KMS-11 (cell line): Measurements from ENCODE around the gene TM6SF1.

Source experiments
- H2AFZ ChIP-seq: fragments of 200-600 bp; sonication (generic); 2 replicates; pipeline ENCODE4 v1.6.1; 2016; ENCODE audit warnings: antibody characterized with exemption, mixed run types, low read depth
- H3K27ac ChIP-seq: fragments of 200-600 bp; sonication (generic); 2 replicates; pipeline ENCODE4 v1.6.1; 2016; ENCODE audit warnings: mild to moderate bottlenecking, mixed run types
- H3K27me3 ChIP-seq: fragments of 200-600 bp; sonication (generic); 2 replicates; pipeline ENCODE4 v1.6.1; 2017; ENCODE audit warnings: mild to moderate bottlenecking, low read depth, mixed run types, moderate library complexity; ENCODE audit not compliant: insufficient read depth
- H3K36me3 ChIP-seq: fragments of 200-600 bp; sonication (generic); 2 replicates; pipeline ENCODE4 v1.6.1; 2017; ENCODE audit warnings: mild to moderate bottlenecking, mixed run types; ENCODE audit not compliant: insufficient read depth
- H3K4me1 ChIP-seq: fragments of 200-600 bp; sonication (generic); 2 replicates; pipeline ENCODE4 v1.6.1; 2016; ENCODE audit warnings: mild to moderate bottlenecking, low read depth, mixed run types; ENCODE audit not compliant: poor library complexity, severe bottlenecking
- H3K4me2 ChIP-seq: fragments of 200-600 bp; sonication (generic); 2 replicates; pipeline ENCODE4 v1.7.0; 2016; ENCODE audit warnings: mild to moderate bottlenecking, mixed run types
- H3K4me3 ChIP-seq: fragments of 200-600 bp; sonication (generic); IDR thresholded peaks from 2 replicates; pipeline ENCODE4 v1.6.1; 2017; ENCODE audit warnings: low read depth, low read length, mixed read lengths; ENCODE audit not compliant: insufficient read depth
- H3K79me2 ChIP-seq: fragments of 200-600 bp; sonication (generic); 2 replicates; pipeline ENCODE4 v1.6.1; 2016; ENCODE audit warnings: low read depth, mixed run types; ENCODE audit not compliant: insufficient read depth
- H3K9ac ChIP-seq: fragments of 200-600 bp; sonication (generic); 2 replicates; pipeline ENCODE4 v1.6.1; 2016; ENCODE audit warnings: mild to moderate bottlenecking, mixed run types
- H4K20me1 ChIP-seq: fragments of 200-600 bp; sonication (generic); 2 replicates; pipeline ENCODE4 v1.6.1; 2016; ENCODE audit warnings: mild to moderate bottlenecking, mixed run types; ENCODE audit not compliant: insufficient read depth
- TF ChIP-seq, protein P1 (sequence below): fragments of 200-600 bp; sonication (generic); conservative IDR thresholded peaks from 2 replicates; pipeline ENCODE4 v1.6.1; 2017; ENCODE audit warnings: low read depth, mild to moderate bottlenecking, antibody characterized with exemption, low read length, moderate library complexity, mixed read lengths

TM6SF1 gene

DNA sequence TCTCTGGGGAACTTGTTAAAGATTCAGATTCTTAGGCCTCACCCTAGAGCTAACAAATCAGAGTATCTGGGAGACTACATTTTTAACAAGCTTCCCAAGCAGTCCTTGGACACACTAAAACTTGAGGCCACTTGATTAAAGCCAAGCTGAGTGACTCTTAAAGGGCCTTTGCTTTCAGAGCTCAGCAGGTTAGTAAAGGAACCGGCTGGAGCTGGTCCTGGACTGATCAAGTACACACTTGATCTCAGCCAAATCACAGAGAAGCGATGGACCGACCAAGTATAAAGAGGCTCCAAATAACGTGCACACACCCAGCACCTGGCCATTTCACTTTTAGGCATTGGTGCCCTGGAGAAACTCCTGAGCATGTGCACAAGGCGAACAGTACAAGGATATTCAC lies 12.9 kb upstream of the TM6SF1 start:
- H3K36me3 ChIP-seq, result no peaks in the 10 kb centered on the region
- no peak overlapping the region for H3K4me2 ChIP-seq
- no peak overlapping the region for H3K9ac ChIP-seq
- no peak overlapping the region for H3K4me3 ChIP-seq
- H3K27ac ChIP-seq, result no peak overlapping the region
- TF ChIP-seq, protein P1, sequence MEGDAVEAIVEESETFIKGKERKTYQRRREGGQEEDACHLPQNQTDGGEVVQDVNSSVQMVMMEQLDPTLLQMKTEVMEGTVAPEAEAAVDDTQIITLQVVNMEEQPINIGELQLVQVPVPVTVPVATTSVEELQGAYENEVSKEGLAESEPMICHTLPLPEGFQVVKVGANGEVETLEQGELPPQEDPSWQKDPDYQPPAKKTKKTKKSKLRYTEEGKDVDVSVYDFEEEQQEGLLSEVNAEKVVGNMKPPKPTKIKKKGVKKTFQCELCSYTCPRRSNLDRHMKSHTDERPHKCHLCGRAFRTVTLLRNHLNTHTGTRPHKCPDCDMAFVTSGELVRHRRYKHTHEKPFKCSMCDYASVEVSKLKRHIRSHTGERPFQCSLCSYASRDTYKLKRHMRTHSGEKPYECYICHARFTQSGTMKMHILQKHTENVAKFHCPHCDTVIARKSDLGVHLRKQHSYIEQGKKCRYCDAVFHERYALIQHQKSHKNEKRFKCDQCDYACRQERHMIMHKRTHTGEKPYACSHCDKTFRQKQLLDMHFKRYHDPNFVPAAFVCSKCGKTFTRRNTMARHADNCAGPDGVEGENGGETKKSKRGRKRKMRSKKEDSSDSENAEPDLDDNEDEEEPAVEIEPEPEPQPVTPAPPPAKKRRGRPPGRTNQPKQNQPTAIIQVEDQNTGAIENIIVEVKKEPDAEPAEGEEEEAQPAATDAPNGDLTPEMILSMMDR, result no peak
- H3K79me2 ChIP-seq, result no peaks in the 10 kb centered on the region
- no peaks in the 10 kb centered on the region for H4K20me1 ChIP-seq
- H2AFZ ChIP-seq, result no peak overlapping the region
- no peaks in the 10 kb centered on the region for H3K4me1 ChIP-seq
- H3K27me3 ChIP-seq, result no peaks in the 10 kb centered on the region

DNA sequence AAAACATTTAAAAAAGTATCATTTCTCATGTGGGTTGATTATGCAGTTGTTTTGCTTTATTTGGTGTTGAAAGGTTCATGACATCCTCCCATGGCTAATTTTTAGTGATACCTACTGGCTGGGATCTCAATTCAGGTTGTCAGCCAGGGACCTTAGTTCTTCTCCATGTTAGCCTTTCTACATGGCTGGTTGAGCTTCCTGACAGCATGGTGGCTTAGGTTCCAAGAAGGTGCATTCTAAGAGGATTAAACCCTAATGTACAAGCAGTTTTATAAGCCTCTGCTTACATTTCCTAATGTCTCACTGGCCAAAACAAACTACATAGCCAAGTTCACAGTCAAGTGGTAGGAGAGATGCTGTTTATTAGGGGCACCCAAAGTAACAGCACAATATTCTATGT lies 9.4 kb upstream of the TM6SF1 start:
- Histone ChIP-seq H3K9ac (no peak overlapping the region), H4K20me1 (no peaks in the 10 kb centered on the region), H3K36me3 (no peaks in the 10 kb centered on the region), H3K27me3 (no peaks in the 10 kb centered on the region), H3K4me2 (no peak overlapping the region), H3K4me3 (no peak overlapping the region), H3K27ac (no peak overlapping the region), H2AFZ (no peak overlapping the region), H3K79me2 (no peaks in the 10 kb centered on the region), H3K4me1 (no peaks in the 10 kb centered on the region)
- TF ChIP-seq, protein P1, result no peak

DNA sequence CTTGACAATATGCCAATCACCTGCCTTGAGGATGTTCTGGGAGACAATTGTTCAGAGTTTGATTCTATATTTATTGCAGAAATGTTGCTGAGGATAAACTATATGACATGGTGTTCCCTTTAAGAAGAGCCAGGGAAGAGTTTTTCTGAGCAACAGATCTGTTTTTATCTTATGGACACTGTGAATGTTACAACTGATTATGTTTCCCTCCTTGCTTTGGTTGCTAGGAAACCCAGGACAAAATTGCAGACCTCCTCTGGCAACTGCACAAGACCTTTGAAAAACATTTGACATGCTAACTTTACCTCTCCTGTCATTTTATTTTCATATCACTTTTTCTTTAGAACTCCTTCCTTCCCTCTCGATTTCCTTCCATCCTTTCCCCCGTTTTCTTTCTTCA lies 8.2 kb upstream of the TM6SF1 start:
- Histone ChIP-seq H3K9ac (no peak overlapping the region), H2AFZ (no peak overlapping the region), H3K79me2 (no peaks in the 10 kb centered on the region), H3K4me1 (no peaks in the 10 kb centered on the region), H3K36me3 (no peaks in the 10 kb centered on the region), H4K20me1 (no peaks in the 10 kb centered on the region), H3K27ac (no peak overlapping the region), H3K4me3 (no peak overlapping the region), H3K27me3 (no peaks in the 10 kb centered on the region), H3K4me2 (no peak overlapping the region)
- TF ChIP-seq, protein P1, result no peak

DNA sequence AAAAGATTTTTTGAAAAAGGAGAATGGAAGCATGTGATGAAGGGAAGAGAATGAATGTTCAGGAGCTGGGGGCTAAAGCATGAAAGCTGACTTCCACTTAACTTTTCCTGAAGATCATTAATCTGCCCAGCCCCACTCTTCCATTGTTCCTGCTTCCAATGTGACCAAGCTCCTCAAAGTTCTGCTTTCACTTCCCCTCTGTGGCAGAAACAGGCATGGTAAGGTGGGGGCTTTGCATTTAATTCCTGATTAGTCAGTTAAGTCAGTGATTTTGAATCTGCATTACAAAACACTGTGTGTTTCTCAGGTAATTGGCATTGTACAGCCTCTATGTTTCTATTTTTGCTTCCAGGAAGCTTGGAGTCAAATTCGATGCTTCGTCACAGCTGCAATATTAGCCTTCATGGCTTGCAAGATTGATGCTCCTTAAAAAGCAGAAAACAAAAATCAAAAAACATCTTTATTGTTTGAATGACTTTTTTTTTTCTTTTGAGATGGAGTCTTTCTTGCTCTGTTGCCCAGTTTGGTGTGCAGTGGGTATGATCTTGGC lies 7.3 kb upstream of the TM6SF1 start:
- H3K36me3 ChIP-seq, result no peaks in the 10 kb centered on the region
- no peaks in the 10 kb centered on the region for H3K4me1 ChIP-seq
- no peak overlapping the region for H3K4me2 ChIP-seq
- no peak overlapping the region for H3K27ac ChIP-seq
- H3K4me3 ChIP-seq, result no peak overlapping the region
- no peaks in the 10 kb centered on the region for H3K27me3 ChIP-seq
- no peak overlapping the region for H2AFZ ChIP-seq
- H4K20me1 ChIP-seq, result no peaks in the 10 kb centered on the region
- no peak overlapping the region for H3K9ac ChIP-seq
- H3K79me2 ChIP-seq, result no peaks in the 10 kb centered on the region
- TF ChIP-seq, protein P1, result no peak
